ENCODE measurements around the gene NSD1.
"Not testable (repeated sequence)": the region's sequence is repeated elsewhere in the genome, so short reads cannot be mapped to it uniquely, and the experiment has no call there.

Gene NSD1

GRCh38 chr5:177231479-177232250, 98.1 kb downstream of the NSD1 start:
- no peak for DNase-seq (ENCODE audit: low spot score)

GRCh38 chr5:177232358-177232757, 98.8 kb downstream of the NSD1 start:
- no peak for DNase-seq (ENCODE audit: low spot score)

GRCh38 chr5:177232761-177233160, 99.2 kb downstream of the NSD1 start:
- DNase-seq (ENCODE audit: low spot score) = no peak

- DNase-seq (ENCODE audit: low spot score) = no peak
These were observed 99.6 kb downstream of the NSD1 start for GRCh38 chr5:177233206-177233605.

GRCh38 chr5:177233802-177234201, 100.2 kb downstream of the NSD1 start:
- DNase-seq (ENCODE audit: low spot score) = no peak

- DNase-seq (ENCODE audit: low spot score) = no peak
These were observed 101.3 kb downstream of the NSD1 start for GRCh38 chr5:177234841-177235240.

- no peak for DNase-seq (ENCODE audit: low spot score)
These were observed 108.2 kb downstream of the NSD1 start for GRCh38 chr5:177241768-177242167.

GRCh38 chr5:177242304-177242703, 108.7 kb downstream of the NSD1 start:
- DNase-seq (ENCODE audit: low spot score) = no peak

GRCh38 chr5:177249761-177250537, 116.4 kb downstream of the NSD1 start:
- DNase-seq (ENCODE audit: low spot score) = no peak

- no peak for DNase-seq (ENCODE audit: low spot score)
These were observed 119.7 kb downstream of the NSD1 start for GRCh38 chr5:177253252-177253651.

GRCh38 chr5:177256296-177256695, 122.7 kb downstream of the NSD1 start:
- no peak for DNase-seq (ENCODE audit: low spot score)

- DNase-seq (ENCODE audit: low spot score) = not testable (repeated sequence)
These were observed 125.1 kb downstream of the NSD1 start for GRCh38 chr5:177258711-177259110.

GRCh38 chr5:177260961-177261360, 127.4 kb downstream of the NSD1 start:
- no peak for DNase-seq (ENCODE audit: low spot score)

- no peak for DNase-seq (ENCODE audit: low spot score)
These were observed 127.9 kb downstream of the NSD1 start for GRCh38 chr5:177261510-177261909.

GRCh38 chr5:177264178-177264577, 130.6 kb downstream of the NSD1 start:
- no peak for DNase-seq (ENCODE audit: low spot score)

GRCh38 chr5:177265395-177265794, 131.8 kb downstream of the NSD1 start:
- DNase-seq (ENCODE audit: low spot score) = no peak

GRCh38 chr5:177269232-177269895, 135.8 kb downstream of the NSD1 start:
- DNase-seq (ENCODE audit: low spot score) = no peak

- no peak for DNase-seq (ENCODE audit: low spot score)
These were observed 136.4 kb downstream of the NSD1 start for GRCh38 chr5:177269976-177270375.

- DNase-seq (ENCODE audit: low spot score) = no peak
These were observed 137.1 kb downstream of the NSD1 start for GRCh38 chr5:177270653-177271052.

GRCh38 chr5:177271113-177271512, 137.5 kb downstream of the NSD1 start:
- DNase-seq (ENCODE audit: low spot score) = no peak

GRCh38 chr5:177275883-177276282, 142.3 kb downstream of the NSD1 start:
- DNase-seq (ENCODE audit: low spot score) = no peak

- DNase-seq (ENCODE audit: low spot score) = no peak
These were observed 143.3 kb downstream of the NSD1 start for GRCh38 chr5:177276886-177277285.

- no peak for DNase-seq (ENCODE audit: low spot score)
These were observed 154.6 kb downstream of the NSD1 start for GRCh38 chr5:177288191-177288590.
